ENCODE data around the gene PPT2. TPM values are rescaled to one million over a fixed set of nuclear protein-coding genes. Genes with fewer than 3 reads are reported as not detected.

Gene PPT2
- total and polyA plus RNA-seq, 2 of the 8 experiments (the other 6 are each of a cell fraction or from before 2014, with no cell fraction given): 24.1 to 39.5 TPM

DNA sequence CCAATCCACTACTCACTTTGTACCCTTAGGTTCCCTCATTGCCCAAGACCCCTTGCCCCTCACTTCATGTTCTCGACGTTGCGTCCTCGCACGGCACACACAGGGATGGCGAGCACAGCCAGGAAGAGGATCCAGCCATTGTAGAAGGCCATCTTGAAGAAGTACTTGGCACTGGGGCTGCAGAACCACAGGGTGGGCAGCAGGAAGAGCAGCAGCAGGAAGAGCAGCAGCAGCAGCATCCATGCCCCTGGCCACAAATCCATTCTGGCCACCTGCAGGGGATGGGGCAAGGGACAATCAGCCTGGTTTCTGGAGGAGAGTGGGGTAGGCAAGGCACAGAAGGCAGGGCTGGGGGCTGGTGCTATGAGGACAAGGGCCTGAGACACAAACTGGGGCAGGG, 17.3 kb downstream of the PPT2 start (continued):
- TF ChIP-seq, protein P1, sequence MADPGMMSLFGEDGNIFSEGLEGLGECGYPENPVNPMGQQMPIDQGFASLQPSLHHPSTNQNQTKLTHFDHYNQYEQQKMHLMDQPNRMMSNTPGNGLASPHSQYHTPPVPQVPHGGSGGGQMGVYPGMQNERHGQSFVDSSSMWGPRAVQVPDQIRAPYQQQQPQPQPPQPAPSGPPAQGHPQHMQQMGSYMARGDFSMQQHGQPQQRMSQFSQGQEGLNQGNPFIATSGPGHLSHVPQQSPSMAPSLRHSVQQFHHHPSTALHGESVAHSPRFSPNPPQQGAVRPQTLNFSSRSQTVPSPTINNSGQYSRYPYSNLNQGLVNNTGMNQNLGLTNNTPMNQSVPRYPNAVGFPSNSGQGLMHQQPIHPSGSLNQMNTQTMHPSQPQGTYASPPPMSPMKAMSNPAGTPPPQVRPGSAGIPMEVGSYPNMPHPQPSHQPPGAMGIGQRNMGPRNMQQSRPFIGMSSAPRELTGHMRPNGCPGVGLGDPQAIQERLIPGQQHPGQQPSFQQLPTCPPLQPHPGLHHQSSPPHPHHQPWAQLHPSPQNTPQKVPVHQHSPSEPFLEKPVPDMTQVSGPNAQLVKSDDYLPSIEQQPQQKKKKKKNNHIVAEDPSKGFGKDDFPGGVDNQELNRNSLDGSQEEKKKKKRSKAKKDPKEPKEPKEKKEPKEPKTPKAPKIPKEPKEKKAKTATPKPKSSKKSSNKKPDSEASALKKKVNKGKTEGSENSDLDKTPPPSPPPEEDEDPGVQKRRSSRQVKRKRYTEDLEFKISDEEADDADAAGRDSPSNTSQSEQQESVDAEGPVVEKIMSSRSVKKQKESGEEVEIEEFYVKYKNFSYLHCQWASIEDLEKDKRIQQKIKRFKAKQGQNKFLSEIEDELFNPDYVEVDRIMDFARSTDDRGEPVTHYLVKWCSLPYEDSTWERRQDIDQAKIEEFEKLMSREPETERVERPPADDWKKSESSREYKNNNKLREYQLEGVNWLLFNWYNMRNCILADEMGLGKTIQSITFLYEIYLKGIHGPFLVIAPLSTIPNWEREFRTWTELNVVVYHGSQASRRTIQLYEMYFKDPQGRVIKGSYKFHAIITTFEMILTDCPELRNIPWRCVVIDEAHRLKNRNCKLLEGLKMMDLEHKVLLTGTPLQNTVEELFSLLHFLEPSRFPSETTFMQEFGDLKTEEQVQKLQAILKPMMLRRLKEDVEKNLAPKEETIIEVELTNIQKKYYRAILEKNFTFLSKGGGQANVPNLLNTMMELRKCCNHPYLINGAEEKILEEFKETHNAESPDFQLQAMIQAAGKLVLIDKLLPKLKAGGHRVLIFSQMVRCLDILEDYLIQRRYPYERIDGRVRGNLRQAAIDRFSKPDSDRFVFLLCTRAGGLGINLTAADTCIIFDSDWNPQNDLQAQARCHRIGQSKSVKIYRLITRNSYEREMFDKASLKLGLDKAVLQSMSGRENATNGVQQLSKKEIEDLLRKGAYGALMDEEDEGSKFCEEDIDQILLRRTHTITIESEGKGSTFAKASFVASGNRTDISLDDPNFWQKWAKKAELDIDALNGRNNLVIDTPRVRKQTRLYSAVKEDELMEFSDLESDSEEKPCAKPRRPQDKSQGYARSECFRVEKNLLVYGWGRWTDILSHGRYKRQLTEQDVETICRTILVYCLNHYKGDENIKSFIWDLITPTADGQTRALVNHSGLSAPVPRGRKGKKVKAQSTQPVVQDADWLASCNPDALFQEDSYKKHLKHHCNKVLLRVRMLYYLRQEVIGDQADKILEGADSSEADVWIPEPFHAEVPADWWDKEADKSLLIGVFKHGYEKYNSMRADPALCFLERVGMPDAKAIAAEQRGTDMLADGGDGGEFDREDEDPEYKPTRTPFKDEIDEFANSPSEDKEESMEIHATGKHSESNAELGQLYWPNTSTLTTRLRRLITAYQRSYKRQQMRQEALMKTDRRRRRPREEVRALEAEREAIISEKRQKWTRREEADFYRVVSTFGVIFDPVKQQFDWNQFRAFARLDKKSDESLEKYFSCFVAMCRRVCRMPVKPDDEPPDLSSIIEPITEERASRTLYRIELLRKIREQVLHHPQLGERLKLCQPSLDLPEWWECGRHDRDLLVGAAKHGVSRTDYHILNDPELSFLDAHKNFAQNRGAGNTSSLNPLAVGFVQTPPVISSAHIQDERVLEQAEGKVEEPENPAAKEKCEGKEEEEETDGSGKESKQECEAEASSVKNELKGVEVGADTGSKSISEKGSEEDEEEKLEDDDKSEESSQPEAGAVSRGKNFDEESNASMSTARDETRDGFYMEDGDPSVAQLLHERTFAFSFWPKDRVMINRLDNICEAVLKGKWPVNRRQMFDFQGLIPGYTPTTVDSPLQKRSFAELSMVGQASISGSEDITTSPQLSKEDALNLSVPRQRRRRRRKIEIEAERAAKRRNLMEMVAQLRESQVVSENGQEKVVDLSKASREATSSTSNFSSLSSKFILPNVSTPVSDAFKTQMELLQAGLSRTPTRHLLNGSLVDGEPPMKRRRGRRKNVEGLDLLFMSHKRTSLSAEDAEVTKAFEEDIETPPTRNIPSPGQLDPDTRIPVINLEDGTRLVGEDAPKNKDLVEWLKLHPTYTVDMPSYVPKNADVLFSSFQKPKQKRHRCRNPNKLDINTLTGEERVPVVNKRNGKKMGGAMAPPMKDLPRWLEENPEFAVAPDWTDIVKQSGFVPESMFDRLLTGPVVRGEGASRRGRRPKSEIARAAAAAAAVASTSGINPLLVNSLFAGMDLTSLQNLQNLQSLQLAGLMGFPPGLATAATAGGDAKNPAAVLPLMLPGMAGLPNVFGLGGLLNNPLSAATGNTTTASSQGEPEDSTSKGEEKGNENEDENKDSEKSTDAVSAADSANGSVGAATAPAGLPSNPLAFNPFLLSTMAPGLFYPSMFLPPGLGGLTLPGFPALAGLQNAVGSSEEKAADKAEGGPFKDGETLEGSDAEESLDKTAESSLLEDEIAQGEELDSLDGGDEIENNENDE (IDR thresholded peaks at IDR 0.05; ENCODE audit: insufficient replicate concordance, low read length): no peak
- TF ChIP-seq BCL11A (IDR thresholded peaks at IDR 0.05; ENCODE audit: low read depth in 2 of 2, low read length in 2 of 2) (no peak), TCF12 (IDR thresholded peaks at IDR 0.05; ENCODE audit: low read depth, low read length) (no peak), YY1 (IDR thresholded peaks at IDR 0.05; ENCODE audit: low read depth, low read length) (no peak), RFX5 (IDR thresholded peaks at IDR 0.05; ENCODE audit: borderline replicate concordance, low read depth, low read length) (no peak), JUND (IDR thresholded peaks at IDR 0.05; ENCODE audit: low read length) (no peak)

All from H1 (cell line).